Erythroblast (primary cell): ENCODE data around the gene ANXA9.

ENCODE experiments used
- GATA1 ChIP-seq: IDR thresholded peaks from 2 replicates; pipeline ENCODE4 v1.6.1; 2011; ENCODE audit warnings: low read depth, mild to moderate bottlenecking, control low read depth, low read length, moderate library complexity
- POLR2A ChIP-seq: IDR thresholded peaks from 2 replicates; pipeline ENCODE4 v1.6.1; 2011; ENCODE audit warnings: mild to moderate bottlenecking, low read length

GRCh38 chr1:151043163-151043562, 61.1 kb downstream of the ANXA9 start:
- no peak for TF ChIP-seq POLR2A
- TF ChIP-seq GATA1, result no peak
